Right lung (tissue), 5 donors: ENCODE results near the gene AHCYL1. TPM values are rescaled to one million over a fixed set of nuclear protein-coding genes. Genes with fewer than 3 reads are reported as not detected.
A peak's percentile ranks its signal among the peaks of the same experiment; 100 is the strongest.
"Not testable (repeated sequence)": the region's sequence is repeated elsewhere in the genome, so short reads cannot be mapped to it uniquely, and the experiment has no call there.

ENCODE experiments used
- DNase-seq, 2 donors: peaks; one replicate each; pipeline ENCODE4 v3.0.0-alpha.2; 2013
- polyA plus RNA-seq, 5 donors: library from polyadenylated mRNA; unstranded; fragments of 120-200 nt; gene quantifications; one replicate each; pipeline versions ENCODE4 v1.2.1 to v1.2.3, GENCODE V29; 2013; ENCODE audit warnings: inconsistent platforms in 1 of 5, low replicate concordance in 1 of 5; ENCODE audit not compliant: insufficient read length in 5 of 5, insufficient read depth in 1 of 5

AHCYL1 gene
- polyA plus RNA-seq, 5 donors = 66.7 to 88.5 (median 85.4) TPM

- DNase-seq = no peak
Observed at GRCh38 chr1:109996476-109996875, 11.9 kb downstream of the AHCYL1 start.

GRCh38 chr1:109997204-109997866, 12.8 kb downstream of the AHCYL1 start:
- no peak for DNase-seq

DNA sequence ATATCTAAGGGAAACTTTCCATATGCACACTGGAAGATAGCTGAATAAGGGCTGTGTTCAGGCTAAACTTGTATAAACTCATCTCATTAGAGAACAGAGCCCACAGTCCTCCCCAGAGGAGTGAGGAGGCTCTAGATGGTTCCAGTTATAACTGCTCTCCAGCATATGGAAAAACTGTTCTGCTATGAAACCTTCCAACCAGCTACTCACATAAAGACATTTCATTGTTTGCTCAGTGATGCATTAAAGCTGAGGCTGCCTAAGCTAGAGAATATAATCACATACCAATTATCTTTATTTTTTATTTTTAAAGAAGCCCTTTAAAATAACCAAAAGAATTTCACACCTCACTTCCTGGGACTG, 13.3 kb downstream of the AHCYL1 start:
- DNase-seq = no peak

DNA sequence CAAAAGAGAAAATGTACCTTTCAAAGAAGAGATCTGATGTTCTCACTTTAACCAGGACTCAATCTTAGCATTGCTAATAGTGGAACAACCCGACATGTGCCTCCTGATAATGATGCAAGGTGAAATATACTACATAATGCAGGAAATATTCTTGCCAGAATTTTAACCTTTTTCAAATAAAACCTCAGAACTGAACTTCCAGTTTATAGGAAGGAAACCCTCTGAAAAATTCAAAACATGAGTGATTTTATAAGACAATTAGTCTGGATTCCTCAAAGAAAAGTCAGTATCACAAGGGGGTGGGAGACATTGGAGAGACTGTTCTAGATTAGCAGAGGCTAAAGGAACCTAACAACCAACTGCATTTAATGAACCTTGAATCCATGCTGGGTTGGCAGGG, 18.1 kb downstream of the AHCYL1 start:
- no peak for DNase-seq

GRCh38 chr1:110003747-110004428, 19.3 kb downstream of the AHCYL1 start:
- peak; percentile 58 to 65 for DNase-seq

- no peak for DNase-seq
Observed at GRCh38 chr1:110004583-110004982, 20.0 kb downstream of the AHCYL1 start.

DNA sequence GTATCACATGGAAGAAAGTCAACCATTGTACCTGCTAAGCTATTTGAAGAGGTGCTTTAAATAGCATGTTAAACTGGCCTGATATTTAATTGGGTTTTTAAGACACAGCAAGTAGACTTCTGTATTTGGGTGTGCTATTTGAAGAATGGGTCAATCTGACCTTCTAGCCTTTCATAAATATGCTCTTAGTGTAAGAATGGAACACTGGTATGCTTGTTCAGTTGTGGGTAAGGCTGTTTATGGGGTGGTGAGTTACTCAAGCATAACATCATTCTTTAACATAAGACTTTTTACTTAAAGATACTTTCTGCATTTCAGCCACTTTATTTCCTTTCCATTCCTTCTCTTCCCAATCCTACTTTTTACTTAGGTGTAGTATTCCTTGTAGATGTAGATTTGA, 21.4 kb downstream of the AHCYL1 start:
- no peak for DNase-seq

DNA sequence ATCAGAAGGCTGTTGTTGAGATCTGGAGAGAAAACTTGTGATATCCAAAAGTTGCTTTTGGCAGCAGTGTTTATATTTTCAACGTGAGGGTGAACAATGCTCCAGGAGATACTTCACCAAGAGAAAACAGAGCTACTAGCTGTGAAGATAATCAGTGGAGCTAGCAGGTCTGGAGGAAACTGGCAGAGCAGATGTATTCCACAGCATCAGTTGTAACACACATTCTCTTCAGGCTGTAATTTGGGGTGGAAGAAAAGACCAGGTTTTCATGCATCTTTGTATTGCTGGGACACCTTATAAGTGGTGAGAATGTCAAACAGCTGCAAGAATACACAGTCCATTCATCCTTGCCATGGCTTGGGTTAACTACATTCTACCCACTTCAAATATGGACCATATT, 22.0 kb downstream of the AHCYL1 start:
- no peak for DNase-seq

DNA sequence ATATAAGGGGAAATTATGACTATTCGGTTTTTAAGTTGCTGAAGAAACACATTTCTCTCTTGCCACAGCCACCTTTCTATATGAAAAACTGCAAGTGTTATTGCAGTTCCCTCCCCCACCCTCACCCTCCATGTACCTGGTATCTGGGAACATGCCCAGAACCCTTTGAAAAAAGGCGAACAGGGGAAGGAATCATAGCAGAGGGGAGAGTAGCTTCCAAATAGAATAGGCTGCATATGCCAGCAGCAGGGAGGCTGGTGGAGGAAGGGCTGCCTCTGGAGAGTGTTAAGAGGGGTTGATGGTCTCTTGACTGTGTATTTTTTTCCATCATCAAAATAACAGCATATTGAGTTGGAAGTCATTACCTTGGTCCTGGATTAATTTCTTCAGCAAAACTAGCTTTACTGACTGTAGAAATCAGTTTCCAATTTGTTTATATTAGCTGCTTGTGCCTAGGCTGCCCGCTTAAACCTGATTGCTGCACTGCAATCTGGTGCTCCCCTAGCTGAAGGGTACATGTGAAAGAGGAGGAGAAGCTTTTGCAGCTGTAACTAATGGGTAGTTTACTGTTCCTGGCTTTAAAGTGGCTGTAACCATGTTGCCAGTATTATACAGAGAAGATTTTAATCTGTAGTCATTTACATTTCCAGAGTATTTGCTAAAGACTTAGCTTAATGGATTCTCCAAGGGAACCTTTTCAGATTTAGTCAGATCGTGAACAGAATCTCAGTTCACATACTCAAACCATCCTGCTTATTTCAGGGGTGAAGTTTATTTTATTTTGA, 22.7 kb downstream of the AHCYL1 start:
- no peak for DNase-seq

GRCh38 chr1:110008971-110009565, 24.5 kb downstream of the AHCYL1 start:
- no peak for DNase-seq

DNA sequence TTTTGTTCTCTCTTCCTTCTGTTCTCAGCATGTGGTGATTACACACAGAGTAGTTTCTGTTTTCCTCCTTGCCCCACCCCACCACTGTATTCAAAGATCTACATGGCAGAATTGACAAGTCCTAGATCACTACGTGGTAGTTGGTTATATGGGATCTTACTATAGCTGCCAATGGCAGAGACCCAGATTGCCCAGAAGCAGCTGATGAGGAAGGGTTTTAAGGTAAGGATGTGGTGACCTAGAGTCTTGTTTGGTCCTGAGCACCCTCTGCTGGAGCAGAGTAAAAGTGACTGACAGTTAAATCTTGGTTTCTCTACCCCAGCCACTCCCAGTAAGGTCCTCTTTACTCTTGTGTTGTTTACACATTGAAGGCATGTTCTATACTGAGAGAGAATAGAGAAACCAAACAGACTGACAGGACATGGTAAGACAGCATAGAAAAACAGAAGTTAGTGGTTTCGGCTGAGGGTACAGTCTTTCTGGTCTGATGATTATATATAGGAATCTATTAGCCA, 27.0 kb downstream of the AHCYL1 start:
- DNase-seq = no peak

DNA sequence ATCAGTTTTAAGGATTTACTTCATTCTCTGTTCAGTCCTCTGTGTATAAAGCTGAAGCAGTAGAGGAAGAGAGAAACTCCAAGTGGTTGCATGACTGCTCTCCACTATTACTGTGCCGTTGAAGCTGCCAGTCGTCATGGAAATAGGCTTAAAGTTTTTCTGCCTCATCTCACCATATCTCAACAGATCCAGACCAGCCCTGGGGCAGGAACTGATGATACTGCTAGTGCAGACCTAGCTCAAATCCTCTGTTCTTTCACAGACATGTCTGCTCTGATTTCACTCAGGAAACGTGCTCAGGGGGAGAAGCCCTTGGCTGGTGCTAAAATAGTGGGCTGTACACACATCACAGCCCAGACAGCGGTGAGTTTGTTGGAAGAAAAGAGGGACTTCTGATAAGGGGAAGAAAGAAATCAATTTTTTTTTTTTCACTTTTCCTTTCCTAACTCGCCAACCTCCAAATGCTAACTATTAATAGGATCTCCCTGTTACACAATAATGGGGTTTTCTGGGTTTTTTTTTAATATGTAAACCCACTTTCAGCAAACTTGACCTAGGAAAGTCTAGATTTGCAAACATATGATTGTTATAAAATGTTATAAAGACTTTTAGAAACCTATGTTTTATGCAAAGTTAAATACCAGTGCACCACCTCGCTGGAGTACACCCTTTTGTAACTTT, 27.7 kb downstream of the AHCYL1 start:
- no peak for DNase-seq

GRCh38 chr1:110017792-110018191, 33.2 kb downstream of the AHCYL1 start:
- DNase-seq = no peak

- no peak for DNase-seq
Observed at GRCh38 chr1:110018396-110018795, 33.8 kb downstream of the AHCYL1 start.

- DNase-seq = no peak
Observed at GRCh38 chr1:110019770-110020169, 35.2 kb downstream of the AHCYL1 start.

- DNase-seq = no peak
Observed at GRCh38 chr1:110021285-110021684, 36.7 kb downstream of the AHCYL1 start.

DNA sequence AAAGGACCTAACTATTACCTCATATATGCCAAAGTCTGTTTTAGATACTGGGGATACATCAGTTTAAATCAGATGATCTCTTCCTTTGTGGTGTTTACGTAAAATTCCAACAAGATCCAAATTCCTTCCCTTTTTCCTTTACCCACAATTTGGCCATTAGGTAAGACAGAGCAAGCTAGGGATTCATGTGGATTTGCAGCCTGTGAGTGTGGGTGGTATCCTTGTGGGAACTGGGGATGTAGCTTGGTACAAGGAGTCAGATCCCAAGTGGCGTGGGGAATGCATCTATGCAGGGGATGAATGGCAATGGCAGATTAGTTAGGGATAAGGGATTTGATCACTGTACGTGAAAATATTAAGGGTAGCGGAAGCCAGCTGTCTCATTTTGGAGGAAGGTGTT, 40.0 kb downstream of the AHCYL1 start:
- DNase-seq = no peak

GRCh38 chr1:110030687-110031086, 46.1 kb downstream of the AHCYL1 start:
- not testable (repeated sequence) for DNase-seq

DNA sequence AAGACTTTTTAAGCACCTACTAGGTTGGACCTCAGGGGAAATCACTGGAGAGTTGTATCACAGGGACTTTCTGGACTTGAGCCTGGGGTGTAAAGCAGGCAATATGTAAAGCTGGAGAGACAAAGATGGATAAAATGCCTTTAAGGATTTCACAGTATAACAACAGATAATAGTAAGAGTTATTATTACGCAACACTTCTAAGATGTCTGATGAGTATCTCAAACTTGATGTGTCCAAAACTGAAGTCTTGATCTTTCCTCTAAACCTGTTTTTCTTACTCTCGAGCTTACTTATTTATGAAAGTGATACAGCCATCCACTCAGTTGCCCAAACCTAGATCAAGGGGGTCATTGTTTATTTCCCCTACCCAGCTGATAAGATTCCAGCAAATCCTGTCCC, 47.8 kb downstream of the AHCYL1 start:
- no peak for DNase-seq

DNA sequence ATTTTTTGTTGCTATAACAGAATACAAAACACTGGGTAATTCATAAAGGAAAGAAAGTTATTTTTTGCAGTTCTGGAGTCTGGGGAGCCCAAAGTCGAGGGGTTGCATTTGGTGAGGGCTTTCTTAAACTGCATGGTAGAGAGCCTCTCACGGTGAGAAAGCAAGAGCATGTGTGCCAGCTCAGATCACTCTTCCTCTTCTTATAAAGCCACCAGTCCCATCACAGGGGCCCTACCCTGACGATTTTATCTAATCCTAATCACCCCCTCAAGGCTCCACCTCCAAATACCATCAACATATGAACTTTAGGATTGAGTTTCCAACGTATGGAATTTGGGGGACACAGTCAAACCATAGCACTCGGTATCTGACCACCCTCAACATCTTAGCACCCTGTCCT, 48.9 kb downstream of the AHCYL1 start:
- no peak for DNase-seq

DNA sequence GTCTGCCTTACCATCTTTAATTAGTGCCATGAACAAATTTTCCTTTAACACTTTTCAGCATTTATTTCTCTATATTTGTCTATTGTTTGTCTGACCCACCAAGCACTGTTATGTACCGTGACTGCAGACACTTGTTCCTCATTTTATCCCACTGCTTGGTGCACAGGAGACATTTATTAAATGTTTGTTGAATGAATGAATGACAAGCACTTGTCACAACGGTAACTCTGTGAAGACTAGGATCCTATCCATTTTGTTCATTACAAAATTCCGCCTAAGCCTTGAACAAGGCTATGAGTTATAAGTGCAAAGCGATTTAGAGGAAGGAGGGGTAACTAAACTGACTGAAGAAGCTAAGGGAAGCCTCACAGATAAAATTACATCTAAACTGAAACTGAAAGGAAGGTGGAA, 49.5 kb downstream of the AHCYL1 start:
- no peak for DNase-seq
